Stimulated activated CD4-positive, alpha-beta T cell treated with anti-CD3 and anti-CD28 coated beads, Interleukin-4, amount 100 ng/mL, for 1 hour (primary cell): ENCODE measurements around the gene FGF8.
A peak's percentile ranks its signal among the peaks of the same experiment; 100 is the strongest.

Experiments
- DNase-seq: peaks from one replicate; pipeline ENCODE4 v3.0.0-alpha.2; 2020

FGF8 gene

DNA sequence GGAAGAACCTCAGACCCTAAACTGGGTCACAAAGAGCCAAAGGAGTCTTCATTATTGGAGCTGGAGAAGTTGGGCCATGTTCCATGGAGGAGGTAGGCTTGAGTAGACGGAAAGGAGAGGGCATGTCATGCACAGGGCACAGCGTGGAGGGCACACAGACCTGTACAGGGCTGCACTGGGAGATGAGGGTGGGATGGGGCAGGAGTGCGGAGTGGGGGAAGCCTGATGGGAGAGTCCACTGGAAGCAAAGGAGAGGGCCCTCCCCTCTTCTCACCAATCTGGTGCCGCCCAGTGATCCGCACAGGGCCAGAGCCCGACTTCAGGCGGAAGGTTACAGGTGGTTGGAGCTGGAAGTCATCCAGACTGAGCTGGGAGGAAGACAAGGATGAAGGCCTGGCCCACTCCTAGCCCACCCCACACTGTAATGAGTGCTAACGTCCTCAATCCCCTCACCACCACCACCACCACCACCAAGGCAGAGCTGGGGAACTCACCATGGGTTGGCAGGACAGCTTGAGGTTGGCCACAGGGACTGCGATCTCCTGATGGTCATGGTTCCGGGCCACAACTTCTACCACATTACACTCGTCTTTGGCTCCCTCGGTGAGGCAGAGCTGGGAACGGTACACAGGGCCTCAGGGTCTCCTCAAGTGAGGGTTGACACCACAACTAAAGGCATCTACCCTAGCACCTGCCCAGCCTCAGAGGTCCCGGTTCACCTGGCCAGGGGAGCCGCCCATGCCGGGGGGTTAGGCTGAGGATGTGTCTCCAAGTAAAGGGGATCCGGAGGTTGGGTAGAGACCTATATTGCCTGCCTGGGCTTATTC, 6.3 kb upstream of the FGF8 start:
- DNase-seq = no peak

DNA sequence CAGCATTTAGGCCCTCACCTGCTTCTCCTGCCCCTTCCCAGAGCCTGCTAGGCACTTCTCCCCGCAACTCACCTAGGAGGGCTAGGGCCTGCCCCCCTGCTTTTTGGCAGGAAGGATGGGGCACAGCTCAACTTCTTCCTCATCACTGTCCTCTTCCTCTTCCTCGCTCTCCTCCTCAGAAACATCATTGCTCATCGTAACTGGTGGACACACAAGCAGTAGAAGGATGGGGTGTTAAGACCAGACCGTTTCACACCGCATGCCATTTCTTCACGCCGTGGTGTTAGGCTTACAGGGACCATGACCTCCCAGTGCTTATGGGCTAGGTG, 5.7 kb upstream of the FGF8 start:
- no peak for DNase-seq

DNA sequence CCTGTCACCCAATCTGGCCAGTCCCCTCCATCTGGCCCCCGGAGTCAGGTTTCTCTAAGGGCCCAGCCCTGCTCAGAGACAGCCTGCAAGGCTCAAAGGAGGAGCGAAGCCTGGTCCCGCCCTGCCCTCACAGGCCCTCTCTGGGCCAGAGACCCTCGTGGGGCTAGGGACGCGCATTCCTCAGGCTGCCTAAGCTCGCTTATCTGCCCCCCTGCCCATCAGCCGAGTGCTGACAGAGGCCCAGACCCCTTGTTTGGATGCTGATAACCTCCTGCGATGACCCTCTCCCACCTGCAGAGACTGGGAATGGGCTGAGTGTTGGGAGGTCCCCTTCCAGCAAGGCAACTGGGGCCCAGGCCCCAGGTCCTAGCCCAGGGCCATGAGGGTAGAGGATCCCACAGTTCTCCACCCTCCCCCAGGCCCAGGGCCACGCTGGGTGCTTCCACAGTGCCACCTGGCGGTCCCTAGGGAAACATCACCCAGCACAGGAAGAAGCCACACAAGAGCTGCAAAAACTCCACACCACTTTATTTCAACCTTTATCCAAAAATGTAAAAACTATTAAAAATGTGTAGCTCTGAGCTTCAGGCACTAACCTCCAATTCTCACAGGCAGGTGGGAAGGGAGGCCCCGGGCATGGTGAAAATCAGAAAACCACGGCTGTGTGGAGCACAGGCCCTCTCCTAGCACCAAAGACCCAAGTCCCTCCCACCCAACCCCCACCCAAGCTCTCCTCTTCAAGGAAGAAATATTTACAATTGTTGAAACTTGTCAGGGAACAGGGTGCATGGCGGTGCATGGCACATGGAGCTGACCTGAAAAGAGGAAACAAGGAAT, 5.1 kb upstream of the FGF8 start:
- peak; percentile 77 for DNase-seq

DNA sequence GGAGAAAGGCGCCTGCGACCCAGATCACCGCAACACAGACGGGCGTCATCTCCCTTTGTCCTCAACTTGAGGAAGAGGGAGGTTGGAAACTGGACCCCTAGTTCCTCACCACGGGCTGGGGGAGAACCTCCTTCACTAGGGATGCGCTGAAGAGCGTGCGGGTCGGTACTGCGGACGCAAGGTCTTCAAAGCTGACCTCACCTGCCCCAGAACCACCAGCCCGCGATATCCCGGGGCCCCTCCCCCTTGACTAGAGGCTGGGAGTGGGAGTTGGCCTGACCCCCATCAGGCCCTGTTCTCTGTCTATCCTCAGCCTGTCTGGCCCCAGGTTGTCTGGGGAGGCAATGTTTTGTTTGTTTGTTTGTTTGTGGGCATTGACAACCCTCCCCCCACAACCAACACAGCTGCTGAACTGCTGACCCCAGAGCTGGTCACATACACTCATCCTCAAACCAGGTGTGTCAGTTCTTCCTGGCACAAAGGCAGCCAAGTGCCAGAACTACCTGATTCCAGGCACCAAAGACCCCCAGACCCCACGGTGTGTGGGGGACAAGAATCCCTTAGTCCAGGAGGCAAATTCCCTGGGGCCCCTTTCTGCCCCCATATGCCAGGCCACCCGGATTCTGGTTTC, 4.4 kb upstream of the FGF8 start:
- no peak for DNase-seq

DNA sequence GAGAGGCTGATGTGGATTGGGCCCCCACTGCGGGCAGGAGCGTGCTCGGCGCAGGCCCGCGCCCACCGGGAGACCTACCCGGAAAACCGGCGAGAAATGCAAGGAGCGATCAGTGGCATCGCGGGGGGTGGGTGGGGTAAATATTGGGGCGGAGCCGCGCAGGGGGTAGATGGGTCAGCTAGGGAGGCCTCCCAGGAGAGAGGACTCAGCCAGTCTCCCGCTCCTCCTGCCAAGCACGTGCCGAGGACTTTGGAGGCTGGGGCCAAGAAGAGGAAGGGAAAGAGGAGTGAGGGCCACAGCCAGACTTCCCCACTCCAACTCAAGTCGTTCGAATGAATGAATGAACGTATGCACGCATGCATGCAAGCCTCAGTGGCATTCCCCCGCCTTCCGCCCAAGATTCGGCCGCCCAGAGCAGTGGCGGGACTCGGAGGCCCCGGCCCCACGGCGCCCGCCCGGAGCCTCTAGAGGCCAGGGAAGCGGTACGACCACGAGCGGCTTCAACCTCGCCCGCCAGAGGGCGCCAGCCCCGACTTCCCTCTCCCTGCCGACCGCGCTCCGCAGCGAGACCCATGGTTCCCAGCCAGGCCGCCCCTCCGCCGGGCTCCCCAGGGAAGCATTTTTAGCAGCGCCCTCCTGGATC, 3.8 kb upstream of the FGF8 start:
- DNase-seq = peak; percentile 90

DNA sequence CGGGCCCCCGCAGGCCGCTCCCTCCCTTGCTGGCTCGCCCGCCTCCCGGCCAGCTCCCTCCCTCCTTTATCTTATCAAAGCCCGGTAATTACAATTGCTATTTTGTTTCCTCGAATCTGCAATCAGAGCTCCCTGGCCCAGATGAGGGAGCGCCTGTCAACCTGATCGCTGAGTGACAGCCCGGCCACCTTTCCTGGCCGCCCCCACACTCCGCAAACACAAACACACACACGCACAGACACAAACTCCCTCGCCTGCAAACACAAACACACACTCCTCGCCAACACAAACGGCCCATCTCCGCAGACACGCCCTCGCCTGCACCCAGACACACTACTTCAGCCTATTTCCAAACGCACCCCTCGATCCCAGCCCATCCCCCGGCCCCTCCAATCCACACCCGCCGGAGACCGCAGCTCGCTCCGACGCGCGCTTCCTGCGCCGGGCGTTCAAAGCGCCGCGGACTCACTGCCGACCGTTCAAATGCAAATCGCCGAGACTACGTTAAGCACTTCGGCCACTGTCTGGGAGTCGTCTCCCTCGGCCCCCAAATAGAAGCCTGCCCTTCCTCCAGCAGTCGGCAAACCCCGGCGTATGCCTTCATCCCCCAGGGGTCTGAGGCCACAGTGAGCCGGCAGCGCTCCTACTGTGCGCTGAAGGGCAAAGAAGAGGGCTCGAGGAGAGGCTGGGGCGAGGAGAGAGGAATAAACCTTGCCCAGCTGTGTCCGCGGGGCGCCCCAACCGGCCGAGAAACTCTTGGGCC, 3.0 kb upstream of the FGF8 start:
- no peak for DNase-seq

DNA sequence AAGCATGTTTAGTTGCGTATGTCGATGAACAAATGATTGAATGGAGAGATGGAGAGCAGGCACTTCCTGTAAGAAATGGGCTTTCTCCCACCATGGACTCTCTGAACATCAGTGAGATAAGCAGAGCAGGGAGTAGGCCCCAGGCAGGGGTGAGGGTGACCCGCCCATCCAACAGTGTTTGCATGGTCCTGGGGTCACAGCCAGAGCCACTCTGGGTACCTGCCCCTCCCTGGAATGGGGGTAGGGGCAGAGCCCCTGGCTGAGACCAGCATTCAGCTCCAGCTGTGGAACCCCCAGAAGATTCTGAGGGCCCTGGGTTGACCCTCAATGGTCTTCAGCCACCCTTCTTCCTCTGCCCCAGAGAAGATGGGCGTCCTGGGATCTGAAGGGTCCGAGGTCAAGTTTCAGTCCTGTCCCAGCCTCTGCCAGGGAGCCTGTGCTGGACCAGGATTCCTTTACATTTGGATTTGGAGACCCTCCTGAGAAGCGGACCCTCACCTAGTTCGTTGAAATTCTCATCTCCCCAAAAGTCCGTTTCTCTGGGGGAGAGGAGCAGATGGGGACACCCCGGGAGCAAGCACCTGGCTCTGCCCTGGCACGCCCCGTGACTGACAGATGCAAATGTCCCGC, 2.4 kb upstream of the FGF8 start:
- no peak for DNase-seq

DNA sequence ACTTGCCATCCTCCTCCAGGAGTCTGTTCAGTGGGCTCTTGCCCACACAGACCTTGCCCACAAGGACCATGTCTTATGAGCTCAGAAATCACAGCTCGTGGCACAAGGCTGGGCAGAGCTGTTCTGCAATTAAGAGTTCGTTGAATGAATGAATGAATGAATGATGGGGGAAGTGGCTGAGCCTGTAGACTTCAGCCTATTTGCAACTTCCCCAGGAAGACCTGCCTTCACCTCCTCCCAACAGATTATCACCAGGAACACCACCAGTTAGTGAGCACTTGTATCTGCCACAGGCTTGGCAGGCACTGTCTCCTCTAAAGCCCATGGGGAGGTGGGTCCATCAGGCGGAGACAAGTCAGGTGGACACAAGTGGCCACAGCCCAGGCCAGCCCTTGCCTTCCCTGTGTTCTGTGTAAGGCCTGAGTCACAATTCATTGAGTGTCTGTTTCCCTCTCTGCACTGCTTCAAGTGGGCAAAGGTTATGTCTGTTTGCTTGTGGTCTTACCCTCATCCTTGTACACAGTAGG, 1.8 kb upstream of the FGF8 start:
- no peak for DNase-seq

DNA sequence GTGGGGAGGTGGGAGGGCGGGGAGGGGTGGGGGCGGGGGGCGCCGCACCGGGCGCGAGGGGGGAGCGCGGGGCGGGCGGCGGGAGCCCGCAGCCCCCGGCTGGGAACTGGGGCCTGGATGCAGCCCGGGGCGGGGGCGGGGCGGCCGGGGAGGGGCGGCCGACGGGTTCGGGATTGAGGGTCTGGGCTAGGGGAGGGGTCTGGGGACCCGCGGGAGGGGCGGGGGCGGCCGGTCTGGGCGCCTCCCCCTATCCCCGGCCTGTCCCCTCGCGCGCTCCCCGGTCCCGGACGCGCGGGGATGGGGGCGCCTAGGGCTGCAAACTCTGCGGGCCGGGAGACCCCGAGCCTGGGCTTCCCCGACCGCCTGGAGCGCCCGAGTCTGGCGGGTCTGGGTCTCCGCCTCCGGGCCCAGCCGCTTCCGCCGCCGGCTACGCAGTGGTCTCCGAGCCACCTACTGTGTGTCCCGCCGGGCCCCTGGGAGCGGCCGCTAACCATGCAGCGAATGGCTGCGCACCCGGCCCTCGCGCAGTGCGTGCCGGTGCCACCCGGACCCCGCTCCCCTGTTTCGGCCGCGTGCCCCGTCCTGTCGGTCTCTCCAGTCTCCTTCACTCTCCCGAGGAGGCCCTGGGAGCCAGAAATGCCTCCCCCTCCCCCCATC, 375 bp upstream of the FGF8 start:
- no peak for DNase-seq

DNA sequence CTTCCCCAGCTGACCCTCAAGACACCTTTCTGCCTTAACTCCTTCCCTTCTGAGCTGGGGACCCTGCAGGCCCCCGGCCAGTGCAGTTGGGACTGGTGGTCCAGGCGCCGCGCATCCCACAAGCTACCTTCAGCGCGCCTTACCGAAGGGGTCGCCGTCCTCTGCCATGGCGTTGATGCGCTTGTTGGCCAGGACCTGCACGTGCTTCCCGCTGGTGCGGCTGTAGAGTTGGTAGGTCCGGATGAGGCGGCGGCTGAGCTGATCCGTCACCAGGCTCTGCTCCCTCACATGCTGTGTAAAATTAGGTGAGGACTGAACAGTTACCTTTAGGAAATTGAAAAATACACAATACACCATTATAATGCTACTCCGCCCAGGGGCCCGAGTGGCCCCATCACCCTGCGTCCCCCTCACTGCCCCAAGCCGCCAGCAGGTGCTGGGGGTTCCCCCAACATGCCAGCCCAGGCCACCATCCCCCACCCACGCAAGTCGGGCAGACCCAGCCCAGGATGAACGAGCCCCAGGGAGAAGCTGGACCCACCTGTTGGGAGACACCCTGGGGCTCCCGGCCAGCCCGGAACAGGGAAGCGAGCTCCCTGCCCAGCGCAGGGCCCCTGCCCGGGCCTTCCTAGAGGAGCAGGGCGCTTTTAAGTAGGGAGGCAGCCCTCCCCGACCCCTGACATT, 1.2 kb downstream of the FGF8 start:
- DNase-seq = no peak

DNA sequence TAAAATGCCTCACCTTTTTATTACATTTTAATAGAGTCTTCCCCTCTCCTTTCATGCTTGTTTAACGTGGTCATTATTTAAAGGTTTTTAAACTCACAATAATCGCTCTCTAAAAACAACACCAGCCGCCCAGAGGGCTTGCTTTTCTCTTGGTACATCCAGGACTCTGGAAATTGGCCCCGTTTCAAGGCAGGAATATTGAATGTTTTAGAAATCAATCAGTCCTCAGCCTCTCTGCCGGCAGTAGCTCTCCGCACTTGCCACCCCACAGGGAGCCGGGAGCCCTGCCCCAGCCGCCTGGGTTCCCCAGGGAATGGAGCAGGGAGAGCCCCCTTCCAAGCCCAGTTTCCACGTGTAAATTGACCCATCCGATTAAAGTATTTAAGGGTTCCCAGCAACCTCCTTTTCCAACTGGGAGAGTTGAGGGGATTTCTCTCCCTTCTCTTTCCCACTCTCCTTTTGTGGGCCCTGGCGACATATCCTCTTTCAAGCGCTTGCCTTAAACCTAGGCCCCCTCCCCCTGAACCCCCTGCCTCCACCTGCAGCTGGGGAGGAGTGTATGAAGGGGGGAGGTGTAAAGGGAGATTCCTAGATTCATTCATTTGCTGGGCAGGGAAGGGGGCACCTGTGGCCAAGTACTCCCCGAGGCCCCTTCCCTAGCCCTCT, 1.9 kb downstream of the FGF8 start:
- DNase-seq = no peak

DNA sequence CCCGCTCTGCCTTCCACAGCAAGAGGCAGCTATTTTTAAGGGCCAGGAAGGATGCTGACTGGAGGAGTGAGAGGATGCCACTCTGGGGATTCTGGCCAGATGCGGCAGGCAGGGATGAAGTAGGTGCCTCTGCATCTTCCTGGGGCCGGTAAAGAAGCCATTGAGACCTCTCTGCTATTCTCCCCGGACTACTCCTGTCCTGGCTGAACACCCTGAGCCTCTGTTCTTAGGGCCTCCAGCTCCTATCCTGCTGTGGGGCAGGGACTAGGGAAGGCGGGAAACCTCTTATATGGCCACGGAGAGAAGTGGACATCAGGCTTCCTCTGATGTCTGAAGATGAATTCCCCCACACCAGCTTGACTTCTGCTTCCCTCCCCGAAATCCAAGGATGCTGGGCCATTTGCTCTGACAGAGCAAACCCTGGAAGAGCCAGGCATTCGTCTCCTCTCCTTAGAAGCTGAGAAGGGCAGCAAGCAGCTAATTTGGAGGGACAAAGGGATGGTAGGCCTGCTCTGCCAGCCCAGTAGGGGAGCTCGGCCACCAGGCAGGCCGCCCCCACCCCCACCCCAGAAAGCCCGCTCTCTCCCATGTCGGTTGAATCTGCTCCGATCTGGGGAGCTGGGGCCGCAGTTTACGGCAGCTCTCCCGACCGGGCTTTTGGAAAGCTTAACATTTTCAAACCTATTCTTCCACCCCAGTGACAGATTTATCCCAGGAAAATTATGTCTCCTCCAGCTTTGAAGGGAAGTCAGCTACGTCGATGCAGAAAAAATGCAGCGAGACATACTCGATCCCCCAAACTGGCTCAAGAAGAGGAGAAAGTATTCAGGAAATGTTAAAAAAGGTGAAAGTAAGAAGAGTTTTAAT, 2.8 kb downstream of the FGF8 start:
- DNase-seq = no peak

DNA sequence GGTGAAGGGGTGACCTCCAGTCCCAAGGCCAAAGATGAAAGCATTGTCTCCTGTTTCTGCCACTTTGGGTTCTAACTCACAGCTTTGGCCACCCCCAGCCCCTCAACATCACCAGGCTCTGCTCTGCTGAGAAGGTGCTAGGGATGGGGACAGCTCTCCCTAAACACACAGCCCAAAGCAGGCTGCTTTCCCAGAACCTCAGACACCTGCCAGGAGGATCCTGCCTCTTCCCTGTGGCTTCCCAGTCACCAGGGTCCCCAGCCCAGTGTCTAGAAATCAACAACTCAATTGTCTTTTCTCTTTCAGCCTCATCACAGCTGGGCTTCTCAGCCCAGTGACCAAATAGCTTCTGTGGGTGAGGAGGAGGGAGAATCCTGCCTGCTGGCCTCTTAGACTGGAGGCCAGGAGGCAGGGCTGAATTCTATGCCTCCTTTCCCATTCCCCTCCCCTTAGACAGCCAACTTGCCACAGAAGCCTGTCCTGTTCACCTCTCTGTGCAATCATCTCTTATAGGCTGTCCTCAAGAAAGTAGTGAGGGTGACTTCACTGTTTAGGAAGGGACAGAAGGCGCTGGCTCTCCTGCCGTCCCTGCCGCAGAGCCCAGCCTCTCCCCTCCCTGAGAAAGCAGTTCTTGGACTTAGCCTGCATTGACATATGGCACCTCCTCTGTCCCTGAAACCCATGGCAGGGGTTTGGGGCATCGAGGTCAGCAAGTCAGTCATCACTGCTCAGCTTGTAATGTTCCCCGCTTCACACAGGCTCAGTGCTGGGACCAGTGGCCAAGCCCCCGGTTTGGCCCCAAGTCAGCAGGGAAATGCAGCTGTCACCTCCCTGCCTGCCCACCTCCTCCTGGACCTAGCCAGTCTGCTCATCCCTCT, 3.7 kb downstream of the FGF8 start:
- no peak for DNase-seq

DNA sequence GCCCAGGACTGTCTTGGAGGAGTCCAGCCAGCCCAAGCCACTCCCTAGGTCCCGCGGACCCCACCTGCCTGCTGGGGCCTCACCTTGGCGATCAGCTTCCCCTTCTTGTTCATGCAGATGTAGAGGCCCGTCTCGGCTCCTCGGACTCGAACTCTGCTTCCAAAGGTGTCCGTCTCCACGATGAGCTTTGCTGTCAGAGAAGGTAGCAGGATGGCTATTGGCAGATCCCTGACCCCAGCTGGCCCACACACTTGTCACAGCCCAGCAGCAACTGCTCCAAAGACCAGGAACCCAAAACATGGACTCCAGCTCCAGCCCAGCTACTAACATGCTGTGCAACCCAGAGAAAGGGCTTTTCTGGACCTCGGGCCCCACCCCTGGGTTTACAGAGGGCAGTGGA, 4.5 kb downstream of the FGF8 start:
- no peak for DNase-seq

DNA sequence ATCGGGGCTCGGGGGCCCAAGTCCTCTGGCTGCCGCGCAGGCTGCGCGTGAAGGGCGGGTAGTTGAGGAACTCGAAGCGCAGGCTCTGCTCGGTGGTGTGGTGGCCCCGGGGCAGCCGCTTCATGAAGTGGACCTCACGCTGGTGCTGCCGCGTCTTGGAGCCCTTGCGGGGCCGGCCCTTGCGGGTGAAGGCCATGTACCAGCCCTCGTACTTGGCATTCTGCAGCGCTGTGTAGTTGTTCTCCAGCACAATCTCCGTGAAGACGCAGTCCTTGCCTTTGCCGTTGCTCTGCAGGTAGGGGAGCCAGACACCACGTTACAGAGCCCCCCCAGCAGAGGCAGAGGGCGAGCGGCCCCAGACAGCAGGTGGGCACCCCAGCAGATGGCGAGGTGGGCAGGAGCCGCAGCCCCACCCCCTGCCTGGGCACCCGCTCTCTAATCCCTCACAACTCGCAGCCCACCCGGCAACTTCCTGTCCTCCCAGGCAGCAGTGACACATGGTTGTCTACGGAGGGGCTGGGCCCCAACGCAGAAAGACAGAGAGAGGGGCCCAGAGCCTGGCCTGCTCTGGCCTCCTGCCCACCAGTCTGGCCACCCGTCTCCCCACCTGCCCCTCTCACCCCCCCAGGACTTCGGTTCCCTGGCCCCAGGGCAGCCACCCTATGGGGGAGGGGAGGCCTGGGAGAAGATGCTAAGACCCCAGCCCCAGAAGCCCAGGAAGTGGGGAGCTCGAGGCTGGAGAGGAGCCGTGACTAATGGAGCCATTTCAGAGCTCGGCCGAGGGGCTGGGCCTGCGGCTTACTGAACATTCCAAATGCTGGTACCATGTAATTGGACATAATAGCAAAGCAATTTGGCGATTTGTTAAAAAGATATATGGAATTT, 5.3 kb downstream of the FGF8 start:
- no peak for DNase-seq

DNA sequence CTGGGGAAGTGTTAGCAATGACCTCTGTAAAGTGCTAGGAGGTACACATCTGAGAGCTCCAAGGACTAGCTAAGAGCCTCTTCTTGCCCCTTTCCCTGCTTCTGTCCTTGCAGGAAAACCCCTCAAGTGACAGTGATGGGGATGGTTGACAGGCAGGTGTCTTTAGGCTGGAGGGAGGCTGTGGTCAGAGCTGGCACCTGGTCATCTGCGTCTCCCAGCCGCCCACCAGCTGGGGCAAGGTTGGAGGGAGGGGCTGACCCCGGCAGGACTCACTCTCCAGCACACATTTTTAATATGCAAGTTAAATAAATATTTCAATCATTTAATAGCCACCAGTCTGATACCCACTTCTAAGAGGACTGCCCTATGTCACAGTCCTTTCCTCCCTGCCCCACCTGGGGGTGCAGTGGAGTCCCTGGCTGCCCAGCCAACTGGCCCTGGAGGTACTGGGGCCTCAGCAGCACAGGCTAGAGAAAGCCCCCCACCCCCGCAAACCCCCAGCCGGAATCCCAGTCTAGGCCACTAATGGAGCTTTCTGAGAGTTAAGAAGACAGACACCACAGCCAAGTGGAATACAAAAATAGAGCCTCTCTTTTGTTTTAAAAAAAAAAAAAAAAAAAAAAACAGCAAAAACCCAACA, 6.3 kb downstream of the FGF8 start:
- no peak for DNase-seq

DNA sequence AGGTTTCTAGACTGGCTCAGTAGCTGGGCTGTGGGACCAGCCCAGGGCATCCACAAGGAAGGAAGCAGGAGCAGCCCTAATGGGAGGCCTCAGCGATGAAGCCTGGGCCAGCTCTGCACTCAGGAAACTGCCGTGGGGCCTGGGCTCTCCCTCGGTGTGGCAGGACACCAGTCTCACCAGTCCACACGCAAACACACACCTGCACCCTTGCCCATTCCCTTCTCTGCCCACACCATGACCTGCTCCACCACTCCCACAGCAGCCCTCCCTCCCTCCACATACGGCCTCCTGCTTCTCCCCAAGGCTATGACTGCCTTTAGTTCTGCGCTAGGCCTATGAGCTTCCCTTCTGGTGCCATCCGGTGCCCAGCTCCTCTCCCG, 7.1 kb downstream of the FGF8 start:
- no peak for DNase-seq
